OCI-LY1 (cell line): Measurements from ENCODE around the gene MARS1.

ENCODE experiments used
- CTCF ChIP-seq: fragments of 200-600 bp; sonication (generic), shearing (Covaris generic); IDR thresholded peaks from 2 replicates; pipeline ENCODE4 v1.5.1; 2017; ENCODE audit warnings: mild to moderate bottlenecking, antibody characterized with exemption, low read length, moderate library complexity, mixed read lengths
- EZH2 ChIP-seq: fragments of 200-600 bp; sonication (generic), shearing (Covaris generic); IDR thresholded peaks from 2 replicates; pipeline ENCODE4 v1.8.0; 2017; ENCODE audit warnings: borderline replicate concordance, mixed run types, mild to moderate bottlenecking, antibody characterized with exemption, low read length, moderate library complexity, mixed read lengths

- TF ChIP-seq EZH2 (no peak), CTCF (no peak)
Observed at GRCh38 chr12:57462912-57463253, 25.0 kb upstream of the MARS1 start.
